ENCODE measurements around the gene HTRA1. TPM values are rescaled to one million over a fixed set of nuclear protein-coding genes. Genes with fewer than 3 reads are reported as not detected.

Gene HTRA1
- total RNA-seq, 2 donors from 2014 or later, result 8.9 to 26.9 TPM

- Histone ChIP-seq H3K4me1 (no peaks in the 10 kb centered on the region), H3K4me3 (no peak overlapping the region), H3K9me3 (no peaks in the 10 kb centered on the region), H3K27ac (no peak overlapping the region), H3K9ac (ENCODE audit: low read depth in 2 of 2, low read length in 2 of 2) (no peak overlapping the region), H3K27me3 (no peaks in the 10 kb centered on the region), H3K36me3 (no peaks in the 10 kb centered on the region)
- intact Hi-C loops (cut with DNase I), result no loop called here
- no peak for DNase-seq
- TF ChIP-seq CTCF (IDR thresholded peaks at IDR 0.05), result no peak
Measured at GRCh38 chr10:122510326-122510725, 49.0 kb downstream of the HTRA1 start.

- intact Hi-C loops (cut with DNase I), result no loop called here
- H3K4me3 ChIP-seq, result no peak overlapping the region
- no peak for TF ChIP-seq CTCF (IDR thresholded peaks at IDR 0.05)
Measured at GRCh38 chr10:122510736-122511135, 49.4 kb downstream of the HTRA1 start.

DNA sequence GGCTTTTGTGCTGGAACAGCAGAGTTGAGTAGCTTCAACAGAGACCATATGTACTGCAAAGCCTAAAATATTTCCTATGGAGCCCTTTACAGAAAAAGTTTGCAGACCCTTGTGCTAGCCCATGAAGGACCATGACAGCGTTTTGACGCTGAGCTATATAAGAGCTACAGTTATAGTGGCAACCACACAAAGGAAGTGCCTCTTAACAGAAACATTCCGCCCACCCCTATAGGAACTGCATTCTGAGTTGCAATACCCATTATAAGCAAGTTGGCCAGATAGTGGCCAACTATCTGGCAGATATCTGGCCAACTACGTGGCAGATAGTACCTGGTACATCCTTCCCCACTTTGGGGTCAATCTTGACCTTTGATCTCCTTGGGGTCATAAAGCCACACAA, 51.7 kb downstream of the HTRA1 start:
- Histone ChIP-seq H3K9ac (ENCODE audit: low read depth in 2 of 2, low read length in 2 of 2) (no peak overlapping the region), H3K27ac (no peak overlapping the region), H3K9me3 (no peaks in the 10 kb centered on the region), H3K4me3 (no peak overlapping the region), H3K36me3 (no peaks in the 10 kb centered on the region), H3K27me3 (no peaks in the 10 kb centered on the region), H3K4me1 (no peaks in the 10 kb centered on the region)
- DNase-seq, result no peak
- intact Hi-C loops (cut with DNase I), result no loop called here
- no peak for TF ChIP-seq CTCF (IDR thresholded peaks at IDR 0.05)

More at GRCh38 chr10:122510736-122511135, 49.4 kb downstream of the HTRA1 start:
- DNase-seq, result no peak
- Histone ChIP-seq H3K27me3 (no peaks in the 10 kb centered on the region), H3K27ac (no peak overlapping the region), H3K4me1 (no peaks in the 10 kb centered on the region), H3K9ac (ENCODE audit: low read depth in 2 of 2, low read length in 2 of 2) (no peak overlapping the region), H3K36me3 (no peaks in the 10 kb centered on the region), H3K9me3 (no peaks in the 10 kb centered on the region)

DNA sequence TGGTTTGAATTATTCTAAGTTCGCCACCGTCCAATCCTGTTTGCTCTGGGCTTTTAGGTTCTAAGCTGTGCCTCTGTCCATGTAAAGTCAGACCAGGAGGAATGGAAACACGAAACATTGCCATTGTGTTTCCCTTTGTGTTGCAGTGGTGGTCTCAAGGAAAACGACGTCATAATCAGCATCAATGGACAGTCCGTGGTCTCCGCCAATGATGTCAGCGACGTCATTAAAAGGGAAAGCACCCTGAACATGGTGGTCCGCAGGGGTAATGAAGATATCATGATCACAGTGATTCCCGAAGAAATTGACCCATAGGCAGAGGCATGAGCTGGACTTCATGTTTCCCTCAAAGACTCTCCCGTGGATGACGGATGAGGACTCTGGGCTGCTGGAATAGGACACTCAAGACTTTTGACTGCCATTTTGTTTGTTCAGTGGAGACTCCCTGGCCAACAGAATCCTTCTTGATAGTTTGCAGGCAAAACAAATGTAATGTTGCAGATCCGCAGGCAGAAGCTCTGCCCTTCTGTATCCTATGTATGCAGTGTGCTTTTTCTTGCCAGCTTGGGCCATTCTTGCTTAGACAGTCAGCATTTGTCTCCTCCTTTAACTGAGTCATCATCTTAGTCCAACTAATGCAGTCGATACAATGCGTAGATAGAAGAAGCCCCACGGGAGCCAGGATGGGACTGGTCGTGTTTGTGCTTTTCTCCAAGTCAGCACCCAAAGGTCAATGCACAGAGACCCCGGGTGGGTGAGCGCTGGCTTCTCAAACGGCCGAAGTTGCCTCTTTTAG, 52.9 kb downstream of the HTRA1 start:
- H3K27me3 ChIP-seq, result no peaks in the 10 kb centered on the region
- H3K4me1 ChIP-seq, result no peaks in the 10 kb centered on the region
- H3K4me3 ChIP-seq, result no peak overlapping the region
- TF ChIP-seq CTCF (IDR thresholded peaks at IDR 0.05), result no peak
- intact Hi-C loops (cut with DNase I), result no loop called here
- no peaks in the 10 kb centered on the region for H3K36me3 ChIP-seq
- no peak for DNase-seq
- no peaks in the 10 kb centered on the region for H3K9me3 ChIP-seq
- H3K9ac ChIP-seq (ENCODE audit: low read depth in 2 of 2, low read length in 2 of 2), result no peak overlapping the region
- no peak overlapping the region for H3K27ac ChIP-seq

DNA sequence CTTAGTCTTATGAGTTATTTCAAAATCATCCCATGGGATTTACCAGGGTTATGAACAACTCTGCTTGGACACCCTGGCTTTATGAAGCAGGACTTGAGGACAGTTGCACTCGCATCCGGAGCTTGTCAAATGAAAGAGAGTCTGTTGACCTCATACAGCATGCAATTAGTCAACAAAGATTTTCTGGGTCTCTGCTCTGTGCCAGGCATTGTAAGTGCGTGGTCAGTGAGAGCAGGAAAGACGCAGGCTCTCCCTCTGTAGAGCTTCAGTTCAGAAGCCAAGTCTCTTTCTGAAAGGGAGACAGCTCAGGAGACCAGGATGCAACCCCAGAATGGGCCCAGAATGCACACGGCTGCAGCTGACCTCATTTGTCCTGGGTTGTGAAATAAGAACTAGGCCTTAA, 53.7 kb downstream of the HTRA1 start:
- no peak overlapping the region for H3K4me3 ChIP-seq
- no peaks in the 10 kb centered on the region for H3K9me3 ChIP-seq
- no peaks in the 10 kb centered on the region for H3K27me3 ChIP-seq
- H3K27ac ChIP-seq, result no peak overlapping the region
- intact Hi-C loops (cut with DNase I), result no loop called here
- DNase-seq, result no peak
- no peak overlapping the region for H3K9ac ChIP-seq (ENCODE audit: low read depth in 2 of 2, low read length in 2 of 2)
- no peaks in the 10 kb centered on the region for H3K4me1 ChIP-seq
- no peaks in the 10 kb centered on the region for H3K36me3 ChIP-seq
- TF ChIP-seq CTCF (IDR thresholded peaks at IDR 0.05), result no peak

All from colonic mucosa (tissue), 4 donors.